Stimulated activated CD8-positive, alpha-beta memory T cell treated with anti-CD3 and anti-CD28 coated beads, Interleukin-12 subunit alpha, Interleukin-12 subunit beta, amount 100 ng/mL, for 1 hour (primary cell): ENCODE data around the gene TUBGCP6.

Experiments
- DNase-seq: peaks from one replicate; pipeline ENCODE4 v3.0.0-alpha.2; 2020; ENCODE audit warnings: low read depth

Gene TUBGCP6

GRCh38 chr22:50264104-50264745, 19.4 kb upstream of the TUBGCP6 start:
- DNase-seq = no peak

DNA sequence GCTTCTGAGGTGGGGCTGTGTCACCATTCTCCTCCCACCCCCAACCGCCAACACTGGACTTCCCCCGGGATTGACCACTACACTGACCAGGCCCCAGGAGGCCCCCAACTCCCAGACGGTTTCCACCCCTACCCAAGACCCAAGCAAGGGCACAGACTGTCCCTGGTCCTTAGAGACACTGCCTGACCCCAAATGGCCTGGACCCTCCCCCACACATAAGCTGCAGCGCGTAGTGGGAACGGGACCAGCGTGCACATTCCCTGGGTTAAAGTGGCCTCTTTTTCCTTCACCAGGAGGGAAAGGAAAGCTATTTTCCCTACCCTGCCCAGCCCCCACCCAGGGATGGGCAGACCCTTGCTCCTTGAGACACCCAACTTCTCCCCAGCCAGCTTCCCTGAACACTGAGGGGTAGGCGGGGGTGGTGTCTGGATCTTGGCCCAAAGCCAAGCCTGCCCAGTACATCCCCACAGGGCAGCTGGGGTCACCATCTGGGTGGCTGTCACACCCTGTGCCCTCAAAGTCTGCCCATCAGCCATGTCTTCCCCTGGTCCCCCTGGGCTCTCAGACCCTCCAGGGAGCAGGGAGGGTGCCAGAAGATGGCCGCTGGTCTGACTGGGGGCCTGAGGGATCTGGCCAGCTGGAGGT, 18.3 kb upstream of the TUBGCP6 start:
- DNase-seq = no peak

GRCh38 chr22:50262460-50262911, 17.7 kb upstream of the TUBGCP6 start:
- no peak for DNase-seq

GRCh38 chr22:50261615-50262459, 17.0 kb upstream of the TUBGCP6 start, which contains the start of gene MAPK12:
TSS of gene MAPK12 (minus strand) at chr22:50261683. CDS start at chr22:50261509, 174 bp downstream.
- no peak for DNase-seq

- no peak for DNase-seq
These were observed 16.2 kb upstream of the TUBGCP6 start for GRCh38 chr22:50260801-50261614.

DNA sequence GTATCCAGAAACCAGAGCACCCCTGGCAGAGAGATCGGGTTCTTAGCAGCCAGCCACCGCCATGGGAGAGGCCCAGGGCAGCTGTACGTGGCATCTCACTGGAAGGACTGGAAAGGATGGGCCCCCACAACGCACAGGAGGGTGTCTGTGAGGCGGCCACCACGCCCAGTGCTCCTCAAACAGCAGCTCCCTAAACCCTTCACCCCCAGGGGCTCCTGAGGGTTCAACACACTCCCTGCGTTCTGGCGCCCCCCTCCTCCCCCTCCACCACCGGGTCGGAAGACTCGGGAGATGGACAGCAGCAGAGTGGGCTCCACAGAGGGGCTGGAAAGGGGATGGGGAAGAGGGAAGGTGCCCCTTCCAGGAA, 15.6 kb upstream of the TUBGCP6 start:
- no peak for DNase-seq

GRCh38 chr22:50259302-50259701, 14.5 kb upstream of the TUBGCP6 start:
- no peak for DNase-seq

GRCh38 chr22:50258361-50259292, 13.8 kb upstream of the TUBGCP6 start:
- DNase-seq = no peak

DNA sequence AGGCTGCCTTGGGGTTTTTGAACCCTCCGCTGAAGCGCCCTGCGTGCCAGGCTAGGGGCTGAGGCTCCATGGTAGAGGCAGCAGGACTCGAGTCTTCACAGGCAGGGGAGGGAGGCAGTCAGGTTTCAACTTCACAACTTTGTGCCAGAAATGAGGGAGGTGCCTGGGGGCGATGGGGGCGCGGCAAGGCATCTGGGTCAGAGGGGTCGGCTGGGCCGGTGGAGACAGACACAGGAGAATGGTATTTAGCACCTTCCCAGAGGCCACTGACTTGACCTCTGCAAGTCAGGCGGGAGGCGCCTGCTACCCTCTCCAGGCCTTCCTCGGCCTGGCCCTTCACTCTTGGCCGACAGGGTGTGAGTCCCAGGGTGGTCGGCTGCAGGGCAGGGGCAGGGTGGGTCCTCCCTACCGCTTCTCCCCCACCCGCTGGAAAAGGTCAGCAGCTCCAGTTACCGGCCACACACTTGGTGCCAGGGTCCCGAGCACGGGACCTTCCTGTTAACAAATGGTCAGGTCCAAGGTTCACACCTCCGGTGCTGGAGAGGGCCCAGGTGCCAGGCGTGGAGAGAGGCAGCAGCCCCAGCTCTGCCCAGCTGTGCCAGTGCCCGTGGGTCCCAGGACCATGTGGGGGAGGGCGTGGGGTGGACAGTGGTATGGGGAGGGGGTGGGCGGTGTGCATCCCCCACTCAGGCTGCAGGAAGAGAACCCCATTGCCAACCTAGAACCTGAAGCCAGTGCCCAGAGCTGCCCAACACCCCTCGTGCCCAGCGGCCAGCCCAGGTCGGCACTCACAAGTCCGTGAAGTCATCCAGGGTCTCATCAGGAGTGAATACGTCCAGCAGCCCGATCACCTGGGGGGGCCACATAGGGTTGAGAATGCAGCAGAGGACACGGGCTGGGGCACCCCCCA, 12.9 kb upstream of the TUBGCP6 start:
- DNase-seq = no peak

DNA sequence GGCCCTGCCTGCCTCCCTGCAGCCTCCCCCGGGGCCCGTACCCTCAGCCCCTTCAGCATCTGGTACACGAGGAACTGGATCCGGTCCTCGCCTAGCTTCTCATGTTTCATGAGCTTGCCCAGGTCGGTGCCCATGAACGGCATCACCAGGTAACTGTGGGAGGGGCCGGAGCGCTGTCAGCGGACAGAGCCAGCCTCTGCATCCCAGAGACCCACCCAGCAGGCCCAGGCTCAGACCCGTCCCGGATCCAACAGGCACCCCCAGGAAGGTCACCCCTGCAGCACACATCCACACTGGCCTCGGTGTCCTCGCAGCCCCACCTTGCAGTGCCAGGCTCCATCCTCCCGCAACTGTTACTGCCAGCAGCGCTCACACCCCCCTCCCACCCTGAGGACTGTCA, 12.2 kb upstream of the TUBGCP6 start:
- DNase-seq = no peak

- DNase-seq = no peak
These were observed 11.5 kb upstream of the TUBGCP6 start for GRCh38 chr22:50256258-50256862.

DNA sequence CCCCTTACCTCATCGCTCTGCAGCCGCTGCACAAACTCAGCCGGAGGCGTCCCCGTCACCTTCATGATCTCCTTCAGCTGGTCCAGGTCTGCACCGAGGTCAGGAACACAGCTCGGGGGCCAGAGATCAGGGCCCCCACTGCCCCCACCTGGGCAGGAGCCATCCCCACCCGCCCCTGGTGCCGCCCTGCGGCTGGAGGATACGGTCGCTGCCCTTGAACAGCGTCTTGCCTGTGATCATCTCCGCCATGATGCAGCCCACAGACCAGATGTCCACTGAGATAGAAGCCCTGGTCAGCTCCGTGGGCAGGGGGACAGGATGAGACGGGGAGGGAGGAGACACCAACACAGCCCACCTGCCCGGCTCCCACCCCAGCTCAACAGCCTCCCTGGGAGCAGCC, 10.8 kb upstream of the TUBGCP6 start:
- no peak for DNase-seq

DNA sequence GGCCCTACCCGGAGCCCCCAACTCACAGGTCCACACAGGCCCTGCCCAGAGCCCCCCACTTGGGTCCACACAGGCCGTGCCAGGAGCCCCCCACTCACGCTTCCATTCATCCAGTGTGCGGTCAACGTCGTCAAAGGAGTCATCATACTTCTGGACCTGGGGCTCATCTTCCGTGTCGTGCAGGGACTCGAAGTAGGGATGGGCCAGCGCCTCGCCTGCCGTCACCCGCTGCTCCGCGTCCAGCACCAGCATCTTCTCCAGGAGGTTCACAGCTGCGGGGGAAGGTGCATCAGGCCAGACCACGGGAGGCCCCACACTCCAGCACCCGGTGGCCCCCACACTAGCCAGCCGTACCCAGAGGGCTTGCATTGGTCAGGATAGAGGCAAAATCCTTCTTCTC, 10.3 kb upstream of the TUBGCP6 start:
- DNase-seq = no peak

- no peak for DNase-seq
These were observed 9.1 kb upstream of the TUBGCP6 start for GRCh38 chr22:50253941-50254340.

DNA sequence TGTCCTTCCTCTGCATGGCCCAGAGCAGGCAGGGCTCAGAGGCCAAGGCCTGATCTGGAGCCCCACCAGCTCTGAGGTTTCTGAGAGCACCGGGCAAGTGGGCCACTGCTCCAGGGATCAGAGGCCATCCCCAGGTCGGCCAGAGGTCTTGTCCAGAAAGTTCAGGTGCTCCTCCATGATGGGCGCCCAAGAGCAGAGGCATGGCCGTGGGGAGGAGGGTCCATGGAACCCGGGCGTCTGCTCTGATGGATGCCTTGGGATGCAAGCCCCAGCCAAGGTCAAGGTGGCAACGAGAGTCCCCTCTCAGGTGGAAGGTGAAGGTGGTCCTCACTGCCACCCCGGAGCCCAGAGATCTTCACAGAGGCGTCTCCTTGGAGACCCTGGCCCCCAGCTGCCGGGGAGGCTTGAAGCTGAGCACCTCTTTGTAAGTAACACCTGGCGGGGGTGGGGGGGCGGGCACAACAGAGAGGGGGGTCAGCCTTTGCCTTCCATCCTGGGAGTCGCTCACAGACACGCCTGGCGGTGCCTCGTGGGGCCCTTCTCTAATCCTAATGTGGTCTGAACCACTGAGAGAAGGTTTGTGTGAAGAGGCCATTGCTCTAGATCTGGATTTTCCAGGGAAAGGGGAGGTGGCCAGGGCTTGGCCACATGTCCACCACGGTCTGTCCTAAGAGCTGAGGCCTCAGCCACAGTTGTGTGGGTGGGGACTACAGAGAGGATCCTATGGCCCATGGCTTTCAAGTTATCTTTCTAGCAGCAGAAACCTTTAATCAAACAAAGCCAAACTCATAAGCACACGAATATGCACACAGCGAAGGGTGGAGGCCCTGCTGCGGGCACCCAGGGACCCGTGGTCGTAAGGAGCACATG, 8.5 kb upstream of the TUBGCP6 start:
- no peak for DNase-seq

- peak; percentile 48 for DNase-seq
These were observed 7.5 kb upstream of the TUBGCP6 start for GRCh38 chr22:50252082-50253045.

- no peak for DNase-seq
These were observed 6.8 kb upstream of the TUBGCP6 start for GRCh38 chr22:50251477-50252081.
